Stomach (tissue), 9 donors: ENCODE data around the gene MAGI2. TPM values are rescaled to one million over a fixed set of nuclear protein-coding genes. Genes with fewer than 3 reads are reported as not detected.

Source experiments
- DNase-seq, 2 donors: peaks; one replicate each; pipeline versions ENCODE4 v3.0.0 to v3.0.0-alpha.2; 2013 to 2019
- H3K27ac ChIP-seq, 5 donors: fragments of 200-600 bp in 4 of 5; sonication (generic) in 4 of 5; one replicate each; pipeline ENCODE4 v1.5.1; 2013 to 2019; ENCODE audit warnings: mild to moderate bottlenecking in 1 of 5, moderate library complexity in 1 of 5
- H3K27me3 ChIP-seq, 3 donors: fragments of 200-600 bp; sonication (generic); one replicate each; pipeline ENCODE4 v1.5.1; 2017 to 2019; ENCODE audit warnings: mixed run types in 1 of 3
- H3K36me3 ChIP-seq, 4 donors: fragments of 200-600 bp; sonication (generic); 1 replicate in 3 of 4; 2 replicates in 1 of 4; pipeline ENCODE4 v1.5.1; 2016 to 2019
- H3K4me1 ChIP-seq, 4 donors: fragments of 200-600 bp; sonication (generic); one replicate each; pipeline ENCODE4 v1.5.1; 2016 to 2019
- H3K4me3 ChIP-seq, 4 donors: fragments of 200-600 bp; sonication (generic) in 3 of 4; one replicate each; pipeline ENCODE4 v1.5.1; 2016 to 2019; ENCODE audit warnings: mild to moderate bottlenecking in 1 of 4
- H3K9me3 ChIP-seq, 4 donors: fragments of 200-600 bp; sonication (generic); one replicate each; pipeline ENCODE4 v1.5.1; 2016 to 2019
- CTCF ChIP-seq, 7 experiments: fragments of 450-650 bp in 4 of 7; fragments of 200-600 bp in 3 of 7; sonication (generic) in 3 of 7; IDR thresholded peaks; one replicate each; pipeline ENCODE4 v1.5.1; 2016 to 2019; ENCODE audit warnings: antibody characterized with exemption in 7 of 7, control low read depth in 2 of 7, mild to moderate bottlenecking in 1 of 7
- EP300 ChIP-seq: sonication (generic); formaldehyde crosslinking; IDR thresholded peaks from one replicate; pipeline ENCODE4 v1.6.1; 2017; ENCODE audit warnings: antibody characterized with exemption
- POLR2A ChIP-seq, 4 donors: fragments of 450-650 bp; IDR thresholded peaks; one replicate each; pipeline ENCODE4 v1.6.1; 2016; ENCODE audit warnings: antibody characterized with exemption in 4 of 4, control low read depth in 2 of 4, mild to moderate bottlenecking in 1 of 4, moderate library complexity in 1 of 4
- POLR2AphosphoS5 ChIP-seq, 3 donors: sonication (generic); formaldehyde crosslinking; IDR thresholded peaks; one replicate each; pipeline ENCODE4 v1.6.1; 2016; ENCODE audit warnings: antibody characterized with exemption in 3 of 3
- WGBS, 5 donors: extraction: QIAGEN DNeasy Blood & Tissue Kit in 3 of 5; methylation state at CpG; one replicate each; pipeline versions ENCODE4 v1.1.5 to v1.1.7; 2013 to 2018; 5-methylcytosine and 5-hydroxymethylcytosine counted together
- intact Hi-C: fragments of 100-400 bp; cut with DNase I; formaldehyde crosslinking; loops from one replicate; pipeline ENCODE4 v1.15.1; 2023; ENCODE audit warnings: low total_unique reads
- polyA plus RNA-seq, 3 donors: library from polyadenylated mRNA; stranded (reverse); fragments of 200-250 nt; gene quantifications; one replicate each; pipeline ENCODE4 v1.2.3, GENCODE V29; 2013
- total RNA-seq, 5 donors: library from RNA; depleted of rRNA; stranded (reverse); fragments of >200 nt; gene quantifications; one replicate each; pipeline versions ENCODE4 v1.1.0 to v1.2.3, GENCODE V29; 2014 to 2016
- donor health status: healthy with polysubstance abuse.
- donor health status: Bipolar disorder and iron deficiency.
- donor health status: healthy.

MAGI2 gene
- total and polyA plus RNA-seq, 8 donors = 0.92 to 53.9 (median 5.8) TPM

- intact Hi-C loops = no loop called here
- WGBS, 5 donors = 91 to 95% (median 93%) methylated on average over 4 of the region's 4 CpGs
- DNase-seq = no peak
These were observed 1469.5 kb downstream of the MAGI2 start for GRCh38 chr7:77983973-77984372.

GRCh38 chr7:77982926-77983550 lies 1470.4 kb downstream of the MAGI2 start:
- 50 to 68% (median 64%) methylated on average over 5 of the region's 5 CpGs for WGBS, 5 donors
- no peak overlapping the region for H3K4me3 ChIP-seq
- no peak overlapping the region for H3K27ac ChIP-seq
- DNase-seq = no peak
- H3K9me3 ChIP-seq = no peaks in the 10 kb centered on the region
- no peaks in the 10 kb centered on the region for H3K36me3 ChIP-seq
- H3K27me3 ChIP-seq = no peaks in the 10 kb centered on the region
- no peaks in the 10 kb centered on the region for H3K4me1 ChIP-seq
- TF ChIP-seq EP300 = no peak
- TF ChIP-seq POLR2AphosphoS5 (IDR thresholded peaks at IDR 0.05) = no peak
- TF ChIP-seq CTCF (IDR thresholded peaks at IDR 0.05) = no peak
- no peak for TF ChIP-seq POLR2A (IDR thresholded peaks at IDR 0.05)
- intact Hi-C loops = no loop called here

More at GRCh38 chr7:77983973-77984372, 1469.5 kb downstream of the MAGI2 start:
- no peaks in the 10 kb centered on the region for H3K36me3 ChIP-seq
- no peak overlapping the region for H3K4me3 ChIP-seq
- H3K27me3 ChIP-seq = no peaks in the 10 kb centered on the region
- no peak overlapping the region for H3K27ac ChIP-seq
- H3K9me3 ChIP-seq = no peaks in the 10 kb centered on the region
- TF ChIP-seq POLR2A (IDR thresholded peaks at IDR 0.05) (no peak), EP300 (no peak), CTCF (IDR thresholded peaks at IDR 0.05) (no peak), POLR2AphosphoS5 (IDR thresholded peaks at IDR 0.05) (no peak)
- no peaks in the 10 kb centered on the region for H3K4me1 ChIP-seq

GRCh38 chr7:77980087-77980713 lies 1473.3 kb downstream of the MAGI2 start:
- TF ChIP-seq EP300 (no peak), POLR2AphosphoS5 (IDR thresholded peaks at IDR 0.05) (no peak), POLR2A (IDR thresholded peaks at IDR 0.05) (no peak), CTCF (IDR thresholded peaks at IDR 0.05) (no peak)
- Histone ChIP-seq H3K4me3 (no peak overlapping the region), H3K4me1 (no peaks in the 10 kb centered on the region), H3K27me3 (no peaks in the 10 kb centered on the region), H3K36me3 (no peaks in the 10 kb centered on the region), H3K9me3 (no peaks in the 10 kb centered on the region), H3K27ac (no peak overlapping the region)
- intact Hi-C loops = no loop called here
- WGBS, 5 donors = 59 to 76% (median 67%) methylated on average over 3 of the region's 3 CpGs
- no peak for DNase-seq

- H3K4me3 ChIP-seq = no peak overlapping the region
- H3K36me3 ChIP-seq = no peaks in the 10 kb centered on the region
- no peak overlapping the region for H3K27ac ChIP-seq
- intact Hi-C loops = no loop called here
- no peaks in the 10 kb centered on the region for H3K9me3 ChIP-seq
- no peaks in the 10 kb centered on the region for H3K27me3 ChIP-seq
- 60 to 79% (median 77%) methylated on average over 5 of the region's 5 CpGs for WGBS, 5 donors
- TF ChIP-seq POLR2AphosphoS5 (IDR thresholded peaks at IDR 0.05) (no peak), EP300 (no peak), POLR2A (IDR thresholded peaks at IDR 0.05) (no peak), CTCF (IDR thresholded peaks at IDR 0.05) (no peak)
- no peaks in the 10 kb centered on the region for H3K4me1 ChIP-seq
- no peak for DNase-seq
These were observed 1474.2 kb downstream of the MAGI2 start for GRCh38 chr7:77979219-77979618.
